ENCODE data around the gene CCNK.

CCNK gene

DNA sequence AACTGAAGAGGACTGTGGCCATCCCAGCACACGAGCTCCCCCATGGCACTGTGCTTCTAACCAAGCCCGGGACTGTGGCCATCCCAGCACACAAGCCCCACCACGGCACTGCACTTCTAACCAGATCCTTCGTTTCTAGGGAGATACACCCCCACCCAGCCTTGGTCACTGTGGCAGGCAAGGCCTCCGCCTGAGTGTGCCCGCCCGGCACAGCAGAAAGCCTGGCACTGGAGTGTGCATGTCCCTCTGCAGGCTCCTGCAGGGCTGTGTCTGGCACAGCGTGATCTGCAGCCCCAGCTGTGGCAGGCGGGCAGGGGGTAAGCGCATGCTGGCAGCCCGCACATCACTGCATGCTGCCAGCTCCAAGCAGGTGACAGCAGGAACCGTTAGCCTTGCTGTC, 73.0 kb downstream of the CCNK start:
- H3K27ac ChIP-seq: no peak overlapping the region
- DNase-seq: no peak

DNA sequence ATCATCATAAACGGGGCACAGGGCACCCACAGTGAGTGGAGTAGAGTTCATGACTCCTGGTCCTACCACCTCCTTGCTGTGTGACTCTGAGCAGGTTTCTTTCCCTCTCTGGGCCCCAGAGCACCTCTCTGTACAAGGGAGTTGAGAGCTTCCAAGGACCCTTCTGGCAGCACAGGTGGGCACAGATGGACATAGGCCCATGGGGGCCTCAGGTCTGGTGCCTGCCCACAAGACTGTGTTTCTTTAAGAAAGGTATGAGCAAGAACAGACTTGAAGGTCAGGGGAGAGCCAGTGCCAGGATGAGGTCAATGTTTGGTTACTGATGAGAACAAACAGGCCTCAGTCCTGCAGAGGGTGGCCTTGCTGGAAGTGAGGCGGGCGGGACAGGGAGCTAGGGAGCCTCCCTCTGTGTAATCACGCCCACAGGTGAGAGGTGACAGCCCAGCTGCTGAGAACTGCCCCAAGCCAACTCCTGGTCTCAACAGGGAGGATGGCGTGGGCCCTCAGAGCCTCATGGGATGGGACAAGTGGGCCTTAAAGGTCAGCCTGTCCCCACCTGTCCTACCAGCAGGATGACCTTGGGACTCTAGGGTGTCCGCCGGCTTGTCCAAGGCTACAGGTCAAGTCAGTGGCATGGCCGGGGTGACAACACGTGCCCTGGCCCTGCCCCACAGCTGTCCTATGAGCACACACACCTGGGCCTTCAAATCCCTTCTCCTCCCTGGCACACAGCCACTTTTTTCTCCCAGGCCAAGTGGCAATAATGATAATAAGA, 73.7 kb downstream of the CCNK start:
- no peak overlapping the region for H3K27ac ChIP-seq
- H3K9me3 ChIP-seq (ENCODE audit: severe bottlenecking): no peaks in the 10 kb centered on the region
- TF ChIP-seq CTCF (IDR thresholded peaks at IDR 0.05; ENCODE audit: low read depth, low read length): no peak

More for the DNA sequence above, 73.0 kb downstream of the CCNK start:
- TF ChIP-seq CTCF (IDR thresholded peaks at IDR 0.05; ENCODE audit: low read depth, low read length): no peak
- Histone ChIP-seq H3K4me3 (ENCODE audit: low read depth, low read length) (no peak overlapping the region), H3K36me3 (peaks cover 13% of the 10 kb centered on the region; the same call in 1 of the 2 replicates), H3K27me3 (ENCODE audit: insufficient read depth, low read depth, severe bottlenecking) (no peaks in the 10 kb centered on the region), H3K9me3 (ENCODE audit: severe bottlenecking) (no peaks in the 10 kb centered on the region)

DNA sequence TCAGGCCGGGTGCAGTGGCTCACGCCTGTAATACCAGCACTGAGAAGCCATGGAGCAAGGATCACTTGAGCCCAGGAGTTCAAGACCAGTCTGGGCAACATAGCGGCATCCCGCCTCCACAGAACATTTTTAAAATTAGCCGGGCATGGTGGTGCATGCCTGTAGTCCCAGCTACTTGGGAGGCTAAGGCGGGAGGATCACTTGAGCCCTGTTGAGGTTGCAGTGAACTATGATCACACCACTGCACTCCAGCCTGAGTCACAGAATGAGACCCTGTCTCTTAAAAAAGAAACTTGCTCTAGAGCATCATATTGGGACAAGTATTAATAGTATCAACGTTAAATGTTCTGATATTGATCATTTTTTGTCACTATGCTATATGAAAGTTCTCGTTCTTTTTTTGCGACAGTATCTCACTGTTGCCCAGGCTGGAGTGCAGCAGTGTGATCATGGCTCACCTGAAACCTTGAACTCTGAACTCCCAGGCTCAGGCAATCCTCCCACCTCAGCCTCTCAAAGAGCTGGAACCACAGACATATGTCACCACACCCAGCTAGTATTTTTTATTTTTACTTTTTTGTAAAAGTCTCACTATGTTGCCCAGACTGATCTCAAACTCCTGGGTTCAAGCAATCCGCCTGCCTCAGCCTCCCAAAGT, 75.1 kb downstream of the CCNK start:
- no peak for DNase-seq
- no peak overlapping the region for H3K27ac ChIP-seq
- TF ChIP-seq CTCF (IDR thresholded peaks at IDR 0.05; ENCODE audit: low read depth, low read length): no peak

More for the DNA sequence above, 73.7 kb downstream of the CCNK start:
- peaks cover 17% of the 10 kb centered on the region; the same call in 1 of the 2 replicates for H3K36me3 ChIP-seq
- no peak for DNase-seq
- H3K27me3 ChIP-seq (ENCODE audit: insufficient read depth, low read depth, severe bottlenecking): no peaks in the 10 kb centered on the region
- H3K4me3 ChIP-seq (ENCODE audit: low read depth, low read length): no peak overlapping the region

GRCh38 chr14:99559286-99559990, 78.2 kb downstream of the CCNK start:
- peaks cover 14% of the 10 kb centered on the region; the same call in 1 of the 2 replicates for H3K36me3 ChIP-seq
- H3K27me3 ChIP-seq (ENCODE audit: insufficient read depth, low read depth, severe bottlenecking): no peaks in the 10 kb centered on the region
- no peaks in the 10 kb centered on the region for H3K9me3 ChIP-seq (ENCODE audit: severe bottlenecking)
- DNase-seq: no peak
- H3K27ac ChIP-seq: no peak overlapping the region
- no peak for TF ChIP-seq CTCF (IDR thresholded peaks at IDR 0.05; ENCODE audit: low read depth, low read length)
- H3K4me3 ChIP-seq (ENCODE audit: low read depth, low read length): no peak overlapping the region

More for the DNA sequence above, 75.1 kb downstream of the CCNK start:
- Histone ChIP-seq H3K9me3 (ENCODE audit: severe bottlenecking) (no peaks in the 10 kb centered on the region), H3K4me3 (ENCODE audit: low read depth, low read length) (no peak overlapping the region), H3K36me3 (peaks cover 17% of the 10 kb centered on the region; the same call in 1 of the 2 replicates), H3K27me3 (ENCODE audit: insufficient read depth, low read depth, severe bottlenecking) (no peaks in the 10 kb centered on the region)

DNA sequence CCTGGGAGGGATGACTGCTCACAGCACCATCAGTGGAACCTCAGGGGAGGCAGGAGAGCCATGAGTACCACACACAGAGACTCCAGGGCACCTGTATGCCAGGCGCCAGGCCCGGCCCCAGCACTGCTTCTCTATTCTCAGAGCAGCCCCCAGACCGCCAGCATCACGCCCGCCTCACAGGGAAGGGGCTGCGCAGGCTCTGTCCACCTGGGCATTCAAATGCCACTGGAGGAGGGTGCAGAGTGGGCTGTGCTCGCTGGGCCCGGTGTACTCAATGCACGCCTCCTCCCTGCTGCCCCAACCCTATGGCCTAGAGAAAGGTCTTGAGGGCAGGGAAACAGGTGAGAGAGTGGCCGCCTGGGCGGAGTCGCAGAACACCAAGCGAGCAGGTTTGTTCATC, 79.2 kb downstream of the CCNK start:
- Histone ChIP-seq H3K4me3 (ENCODE audit: low read depth, low read length) (no peak overlapping the region), H3K27ac (peak overlapping the region; percentile 89), H3K27me3 (ENCODE audit: insufficient read depth, low read depth, severe bottlenecking) (no peaks in the 10 kb centered on the region), H3K9me3 (ENCODE audit: severe bottlenecking) (no peaks in the 10 kb centered on the region), H3K36me3 (peaks cover 14% of the 10 kb centered on the region; the same call in 1 of the 2 replicates)
- DNase-seq: no peak
- no peak for TF ChIP-seq CTCF (IDR thresholded peaks at IDR 0.05; ENCODE audit: low read depth, low read length)

Data from WERI-Rb-1 (cell line).